HG03139 (cell line): ENCODE measurements around the gene TTC23L.

ENCODE experiments used
- ATAC-seq: cut with Tn5 transposase; IDR thresholded peaks from one replicate; pipeline ENCODE4 v1.9.1; 2021; ENCODE audit not compliant: unreplicated experiment

TTC23L gene

DNA sequence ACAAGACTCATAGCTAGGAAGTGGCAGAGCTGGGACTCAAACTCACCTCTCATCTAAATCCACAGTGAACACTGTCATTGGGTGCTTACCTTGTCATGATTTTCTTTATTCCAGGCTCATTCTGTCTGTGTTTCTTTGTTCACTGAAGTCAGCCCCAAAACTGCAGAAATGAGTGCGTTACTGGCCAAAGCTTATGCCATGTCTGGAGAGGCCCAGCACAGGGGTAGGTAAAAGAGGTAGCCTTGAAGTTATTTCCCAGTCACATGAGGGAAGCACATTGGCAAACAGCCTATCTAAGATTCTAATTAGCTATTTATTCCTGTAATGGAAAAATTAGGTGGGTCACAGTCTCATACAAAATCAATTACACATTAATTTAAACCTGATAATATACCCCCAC lies 29.8 kb downstream of the TTC23L start:
- ATAC-seq, result no peak

DNA sequence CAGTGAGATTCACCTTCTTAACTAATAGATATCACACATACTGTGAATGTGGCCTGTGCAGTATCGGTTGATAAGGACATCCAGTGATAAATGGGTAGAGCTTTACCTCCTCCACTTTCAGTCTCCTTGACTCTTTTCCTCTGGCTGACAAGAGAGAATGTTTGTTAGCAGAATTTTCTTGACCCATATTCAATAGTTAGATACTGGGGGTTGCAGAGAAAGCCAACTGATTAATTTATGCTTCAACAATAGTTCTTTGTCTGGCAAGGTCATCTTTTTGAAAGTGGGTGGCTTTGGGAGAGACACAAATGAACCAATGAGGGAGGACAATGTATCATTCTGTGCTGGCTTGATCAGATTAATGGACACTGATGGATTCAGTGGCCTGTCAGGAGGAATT lies 30.3 kb downstream of the TTC23L start:
- no peak for ATAC-seq

DNA sequence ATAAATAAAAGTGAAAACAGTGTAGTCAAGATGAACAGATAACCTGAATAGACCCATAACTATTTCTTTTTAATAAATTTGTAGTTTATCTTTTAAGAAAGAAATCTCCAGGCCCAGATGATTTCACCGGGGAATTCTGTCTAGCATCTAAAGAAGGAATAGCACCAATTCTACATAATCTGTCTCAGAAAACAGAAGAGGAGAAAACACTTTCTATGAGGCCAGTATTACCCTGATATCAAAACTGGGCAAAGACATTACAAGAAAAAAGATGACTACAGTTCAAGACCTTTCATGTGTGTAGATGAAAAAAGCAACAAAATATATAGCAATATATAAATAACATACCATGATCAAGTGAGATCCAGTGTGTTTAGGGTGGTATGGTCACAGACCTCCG lies 31.4 kb downstream of the TTC23L start:
- no peak for ATAC-seq

DNA sequence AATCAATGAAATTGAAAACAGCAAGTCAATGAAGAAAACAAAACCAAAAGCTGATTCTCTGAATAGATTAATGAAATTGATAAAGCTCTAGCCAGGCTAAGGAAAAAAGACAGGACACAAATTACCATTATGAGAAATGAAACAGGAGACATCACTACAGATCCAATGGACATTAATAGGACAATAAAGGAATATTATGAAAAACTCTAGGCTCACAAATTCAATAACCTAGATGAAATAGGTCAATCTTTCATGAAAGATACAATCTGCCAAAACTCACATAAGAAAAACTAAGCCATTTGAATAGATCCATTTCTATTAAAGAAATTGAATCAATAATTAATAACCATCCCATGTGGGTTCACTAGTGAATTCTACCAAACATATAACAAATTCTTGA lies 37.3 kb downstream of the TTC23L start:
- no peak for ATAC-seq

DNA sequence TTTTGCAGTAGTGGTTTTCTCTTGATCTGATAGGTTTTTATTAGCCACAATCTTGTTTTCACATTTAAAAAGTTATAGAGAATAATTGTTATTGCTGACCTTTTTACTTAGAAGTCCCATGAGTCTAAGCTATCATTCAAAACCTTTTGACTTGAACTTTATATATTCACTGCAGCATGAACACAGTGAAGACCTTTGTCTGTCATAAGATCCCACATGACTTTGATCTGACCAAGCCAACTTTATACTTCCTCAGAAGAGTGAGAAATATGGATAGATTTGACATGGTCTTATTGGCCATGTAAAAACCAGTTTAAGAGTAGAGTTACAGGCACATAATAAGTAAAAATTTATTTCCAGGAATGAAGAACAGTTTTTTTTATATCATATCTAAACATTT lies 42.3 kb downstream of the TTC23L start:
- ATAC-seq, result no peak

DNA sequence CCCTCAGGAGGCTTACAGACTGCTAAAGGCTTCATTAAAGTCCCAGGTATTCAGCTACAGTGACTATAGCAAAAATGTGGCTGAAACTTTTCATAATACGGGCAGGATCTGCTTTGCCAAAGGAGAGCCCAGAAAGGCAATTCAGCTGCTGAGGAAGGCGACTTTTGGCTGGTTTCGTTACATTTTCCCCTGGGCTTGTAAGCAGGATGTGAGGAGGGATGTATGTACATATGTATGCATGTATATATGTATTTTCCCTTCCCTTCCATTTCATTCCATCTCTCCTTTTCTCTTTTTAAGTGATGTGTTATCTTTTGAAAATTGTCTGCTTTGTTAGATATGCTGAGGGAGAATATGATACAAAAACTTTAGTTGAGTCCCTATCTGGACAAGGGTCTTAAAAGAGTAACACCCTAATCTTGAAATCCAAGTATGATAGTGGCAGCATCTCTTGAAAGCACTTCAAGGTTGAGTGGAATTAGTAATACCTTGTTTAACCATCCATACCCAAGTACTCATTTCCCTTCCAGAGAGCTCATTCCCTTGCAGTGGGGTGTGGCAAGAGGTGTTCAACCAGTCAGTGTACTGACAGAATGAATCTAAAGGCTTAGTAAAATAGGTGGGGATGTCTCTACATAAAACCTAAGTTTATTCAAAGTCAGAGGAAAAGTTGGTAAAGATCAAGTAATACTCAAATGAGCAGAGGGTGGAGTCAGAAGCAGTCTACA lies 47.6 kb downstream of the TTC23L start:
- ATAC-seq, result no peak

DNA sequence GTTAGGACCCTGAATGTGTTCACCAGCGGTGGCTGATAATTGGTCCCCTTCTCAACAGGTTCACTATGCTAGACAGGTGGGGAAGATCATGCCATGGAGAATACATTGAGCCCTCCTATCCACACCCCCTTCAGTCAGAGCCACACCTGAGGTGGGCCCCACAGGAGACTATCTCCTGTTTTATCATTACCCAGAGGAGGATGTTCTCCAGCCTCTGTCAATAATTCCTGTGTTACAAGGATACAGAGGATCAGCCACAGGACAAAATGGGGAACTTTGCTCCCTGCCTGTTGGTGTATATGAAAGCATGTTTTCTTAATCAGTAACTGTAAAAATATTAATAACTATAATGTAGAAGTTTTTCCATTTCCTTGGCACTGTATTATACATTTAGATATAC lies 50.4 kb downstream of the TTC23L start:
- no peak for ATAC-seq

DNA sequence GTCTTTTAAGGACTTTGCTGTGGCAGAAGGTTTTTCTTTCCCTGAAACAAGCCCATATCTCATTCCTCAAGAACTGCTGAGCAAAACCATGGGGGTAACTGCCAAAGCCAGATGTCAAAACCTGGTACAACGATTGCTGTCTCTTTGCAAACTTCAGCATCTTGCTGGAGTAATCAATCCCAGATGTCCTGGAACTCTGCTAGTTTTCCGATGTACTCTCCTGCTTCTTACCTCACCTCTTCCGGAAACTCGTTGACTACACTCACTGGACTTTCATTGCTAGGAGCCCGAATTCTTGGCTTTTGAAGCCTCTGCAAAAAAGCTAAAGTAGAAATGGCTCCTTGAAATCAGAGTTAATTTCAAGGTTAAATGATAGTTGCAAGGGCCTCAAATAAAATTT lies 53.0 kb downstream of the TTC23L start:
- no peak for ATAC-seq

DNA sequence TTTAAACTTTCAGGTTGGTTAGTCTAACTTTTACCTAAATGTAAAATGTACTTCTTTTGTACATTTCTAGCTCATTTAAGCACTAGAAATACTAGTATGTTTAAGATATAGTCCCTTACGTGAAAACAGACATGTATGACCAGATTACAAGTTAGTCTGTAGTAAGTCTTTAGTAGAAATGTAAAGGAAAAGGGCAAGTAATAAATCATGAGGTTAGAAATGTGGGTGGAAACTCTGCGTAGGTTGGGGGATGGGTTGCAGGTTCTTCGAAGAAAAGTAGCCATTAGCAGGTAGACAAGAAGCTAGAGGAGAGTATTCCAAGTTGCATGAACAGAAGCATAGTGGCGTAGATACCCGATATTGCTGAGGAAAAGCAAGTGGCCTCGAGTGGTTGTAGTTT lies 53.5 kb downstream of the TTC23L start:
- ATAC-seq, result no peak

DNA sequence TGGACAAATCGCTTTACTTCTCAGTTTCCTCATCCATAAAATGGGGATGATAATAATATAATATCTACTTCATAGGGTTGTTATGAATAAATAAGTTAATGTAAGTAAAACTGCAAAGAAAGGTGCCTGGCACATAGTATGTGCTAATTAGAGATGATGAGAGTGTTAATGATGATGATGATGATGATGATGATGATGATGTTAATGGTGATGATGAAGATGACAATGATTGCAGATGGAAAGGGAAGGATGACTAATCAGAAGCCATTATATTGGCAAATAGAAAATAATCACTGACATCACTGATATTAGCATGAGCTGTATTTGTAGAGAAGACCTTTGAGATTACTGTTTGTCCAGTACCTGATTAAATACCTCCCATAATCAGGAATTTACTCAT lies 55.8 kb downstream of the TTC23L start:
- no peak for ATAC-seq

DNA sequence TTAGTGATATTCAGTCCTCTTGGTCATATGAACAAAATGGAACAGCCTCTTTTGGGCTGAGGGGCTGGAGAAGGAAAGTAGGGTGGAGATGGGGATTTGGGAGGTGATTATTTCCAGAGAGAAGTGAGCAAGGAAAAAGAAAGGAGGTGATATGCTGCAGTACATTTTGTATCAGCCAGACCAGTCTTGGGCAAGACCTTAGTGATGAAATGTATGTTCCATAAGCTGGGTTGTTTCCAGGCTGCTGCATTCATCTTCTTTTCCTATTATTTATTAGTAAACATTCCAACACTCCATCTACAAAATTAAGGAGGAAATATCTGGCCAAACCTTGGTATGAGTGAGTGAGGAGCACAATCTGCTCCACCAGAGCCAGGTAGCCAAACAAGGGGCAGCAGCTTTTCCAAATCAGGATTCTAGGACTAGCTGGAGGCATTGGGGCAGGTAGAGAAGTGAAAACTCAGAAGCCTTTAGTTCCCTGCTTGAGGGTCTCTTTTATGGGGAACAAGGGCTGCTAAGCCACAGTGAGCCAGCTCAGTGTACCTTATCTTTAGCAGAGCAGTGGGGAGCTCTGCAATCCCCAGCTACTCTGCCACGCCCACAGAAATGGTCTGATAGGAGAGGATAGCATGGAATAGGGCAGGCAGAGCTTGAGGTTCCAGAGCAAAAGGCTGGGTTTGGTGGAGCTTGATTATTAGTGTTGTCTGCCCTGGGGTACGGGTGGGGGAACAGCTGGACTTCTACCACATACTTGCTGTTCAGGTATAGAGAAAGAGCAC lies 56.9 kb downstream of the TTC23L start:
- ATAC-seq, result no peak

DNA sequence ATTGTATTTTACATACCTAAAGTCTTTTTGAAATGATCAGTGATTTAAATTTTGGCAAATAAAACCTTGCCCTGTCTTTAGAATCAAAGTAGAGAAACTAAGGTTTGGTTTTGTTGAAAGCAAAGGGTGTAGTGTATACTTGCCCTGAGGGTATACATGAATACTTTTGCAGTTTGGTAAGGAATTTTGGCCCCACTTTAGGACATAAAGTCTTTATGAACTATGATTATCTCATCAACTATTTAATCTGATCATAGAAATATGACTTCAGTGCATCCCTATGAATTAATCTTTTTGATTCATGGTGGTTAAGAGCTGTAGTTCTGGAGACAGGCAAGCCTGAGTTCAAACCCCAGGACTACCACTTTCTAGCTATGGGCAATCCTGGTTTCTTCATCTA lies 58.7 kb downstream of the TTC23L start:
- ATAC-seq, result no peak

DNA sequence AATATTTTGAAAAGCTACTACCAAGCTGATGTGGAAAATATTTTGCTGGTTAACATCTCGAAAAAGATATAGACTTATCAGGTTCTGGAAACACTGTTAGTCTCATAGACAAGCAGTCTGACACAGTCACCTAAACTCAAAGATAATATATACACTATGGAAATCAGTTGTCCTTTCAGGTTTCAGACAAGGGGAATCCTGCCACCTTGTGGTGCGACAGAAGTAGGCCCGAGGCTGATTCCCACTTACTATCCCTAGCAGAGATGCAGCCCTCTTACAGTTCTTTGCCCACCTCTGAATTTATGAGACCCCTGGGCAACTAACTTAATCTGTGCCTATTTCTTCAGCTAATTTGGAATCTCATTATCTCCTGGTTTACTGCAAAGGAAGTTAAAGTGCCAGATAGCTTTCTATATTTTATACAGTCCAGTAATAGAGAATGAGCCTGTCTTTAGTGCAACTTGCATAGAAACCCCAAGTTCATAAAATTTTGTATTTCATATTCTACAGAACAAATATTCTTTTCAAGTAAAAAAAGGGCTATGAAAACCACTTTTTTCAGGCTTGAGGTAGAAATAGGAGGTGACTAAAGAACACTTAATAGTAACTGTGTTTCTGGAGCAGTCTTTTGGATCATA lies 59.4 kb downstream of the TTC23L start:
- ATAC-seq, result peak; percentile 71

DNA sequence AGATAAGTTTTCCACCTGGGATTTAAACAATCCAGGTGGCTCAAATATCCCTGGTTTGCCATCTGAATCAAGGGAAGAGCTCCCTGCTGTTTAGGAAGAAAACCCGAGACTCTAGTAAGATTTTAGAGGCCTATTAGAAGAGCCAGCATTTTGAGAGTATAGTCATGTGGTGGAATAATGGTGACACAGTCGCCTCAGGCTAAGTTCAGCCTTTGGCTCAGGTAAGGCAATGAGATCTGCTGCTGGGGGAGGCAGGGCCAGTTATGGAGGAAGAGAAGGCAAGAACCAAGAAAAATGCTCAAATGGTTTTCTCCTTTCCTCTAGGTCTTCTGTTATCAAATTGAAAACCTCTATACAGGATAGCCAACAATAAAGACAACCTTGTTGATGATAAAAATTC lies 60.1 kb downstream of the TTC23L start:
- no peak for ATAC-seq

DNA sequence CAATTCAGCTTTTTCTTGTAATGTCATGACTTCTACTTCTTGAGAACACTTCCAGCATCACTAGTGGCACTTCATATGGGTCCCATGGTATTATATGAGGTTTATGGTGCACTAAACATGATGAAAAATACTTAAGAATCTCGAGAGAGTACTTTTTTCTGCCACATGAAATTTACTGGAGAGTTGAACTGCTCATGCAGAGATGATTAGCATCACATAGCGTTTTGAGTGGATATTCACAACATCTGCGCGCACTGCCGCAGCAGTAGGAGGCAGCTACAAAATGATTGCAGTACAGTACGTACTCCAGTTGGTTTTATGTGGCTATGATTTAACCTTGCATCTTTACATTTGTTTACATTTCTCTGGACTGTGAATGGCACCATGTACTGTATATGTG lies 61.7 kb downstream of the TTC23L start:
- no peak for ATAC-seq

DNA sequence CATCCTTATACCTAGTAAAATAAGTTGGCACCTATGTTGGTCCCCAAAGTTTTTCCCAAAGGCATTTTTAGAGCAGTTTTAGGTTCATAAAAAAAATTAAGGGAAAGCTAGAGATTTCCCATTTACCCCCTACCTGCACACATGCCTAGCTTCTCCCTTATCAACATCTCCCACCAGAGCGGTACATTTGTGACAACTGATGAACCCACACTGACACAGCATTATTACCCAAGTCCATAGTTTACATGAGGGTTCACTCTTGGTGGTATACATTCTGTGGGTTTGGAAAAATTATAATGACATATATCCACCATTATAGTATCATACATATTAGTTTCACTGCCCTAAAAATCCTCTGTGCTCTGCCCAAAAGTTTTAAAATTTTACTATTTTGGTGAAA lies 64.3 kb downstream of the TTC23L start:
- no peak for ATAC-seq

DNA sequence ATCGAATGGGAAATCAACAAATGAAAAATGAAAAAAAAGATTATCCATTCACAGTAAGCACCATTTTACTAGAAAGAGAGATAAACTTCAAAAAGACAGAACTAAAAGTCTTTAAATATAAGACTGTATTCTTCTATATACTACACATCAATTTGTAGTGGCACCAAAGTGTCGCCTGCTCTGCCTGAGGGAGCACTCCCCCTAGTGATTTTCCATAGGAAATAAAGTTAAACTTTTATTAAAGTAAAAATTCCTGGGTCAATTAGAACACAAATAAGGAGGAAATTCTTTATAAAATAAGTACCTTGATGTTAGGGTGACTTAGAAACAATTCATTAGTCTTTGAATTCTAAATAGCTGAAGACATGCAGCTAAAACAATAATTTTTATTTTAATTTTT lies 66.6 kb downstream of the TTC23L start:
- ATAC-seq, result no peak

DNA sequence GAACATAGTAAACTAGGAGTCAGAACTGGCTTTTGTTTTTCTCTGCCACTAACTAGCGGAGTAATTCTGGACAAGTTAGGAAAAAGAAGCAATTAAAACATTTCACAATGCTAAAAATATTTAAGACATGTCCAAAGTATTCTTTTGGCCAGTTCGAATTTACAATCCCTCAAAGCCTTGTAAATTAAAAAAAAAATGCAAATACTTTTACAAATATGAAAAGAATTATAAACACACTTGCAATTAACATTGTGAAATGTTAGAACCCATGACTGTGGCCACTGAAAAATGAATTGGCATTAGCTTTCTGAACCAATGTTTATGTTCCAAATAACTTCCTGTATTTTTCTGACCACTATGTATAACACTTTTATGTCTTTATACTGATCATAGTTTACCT lies 74.1 kb downstream of the TTC23L start:
- no peak for ATAC-seq

DNA sequence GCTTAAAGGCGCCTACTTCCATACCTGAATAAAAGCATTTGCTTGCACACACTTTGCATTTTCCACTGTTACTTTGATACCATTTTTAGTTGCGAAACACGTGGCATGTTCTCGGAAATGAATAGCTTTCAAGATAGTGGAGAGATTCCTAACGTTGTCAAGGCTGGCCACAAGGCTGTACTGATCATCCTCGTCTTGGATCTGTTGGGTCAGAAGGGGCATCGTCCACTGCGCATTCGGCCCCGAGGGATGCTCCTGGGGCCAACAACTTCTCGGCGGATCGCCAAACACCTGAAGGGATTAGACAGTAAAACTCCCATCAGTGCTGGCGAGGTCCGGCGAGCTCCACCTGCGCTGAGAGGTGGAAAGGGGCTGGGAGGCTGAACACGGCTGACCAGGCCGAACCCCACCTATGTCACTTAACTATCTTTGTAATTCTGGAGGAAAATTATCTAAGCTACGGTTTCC lies 75.7 kb downstream of the TTC23L start:
- peak; percentile 11 for ATAC-seq

DNA sequence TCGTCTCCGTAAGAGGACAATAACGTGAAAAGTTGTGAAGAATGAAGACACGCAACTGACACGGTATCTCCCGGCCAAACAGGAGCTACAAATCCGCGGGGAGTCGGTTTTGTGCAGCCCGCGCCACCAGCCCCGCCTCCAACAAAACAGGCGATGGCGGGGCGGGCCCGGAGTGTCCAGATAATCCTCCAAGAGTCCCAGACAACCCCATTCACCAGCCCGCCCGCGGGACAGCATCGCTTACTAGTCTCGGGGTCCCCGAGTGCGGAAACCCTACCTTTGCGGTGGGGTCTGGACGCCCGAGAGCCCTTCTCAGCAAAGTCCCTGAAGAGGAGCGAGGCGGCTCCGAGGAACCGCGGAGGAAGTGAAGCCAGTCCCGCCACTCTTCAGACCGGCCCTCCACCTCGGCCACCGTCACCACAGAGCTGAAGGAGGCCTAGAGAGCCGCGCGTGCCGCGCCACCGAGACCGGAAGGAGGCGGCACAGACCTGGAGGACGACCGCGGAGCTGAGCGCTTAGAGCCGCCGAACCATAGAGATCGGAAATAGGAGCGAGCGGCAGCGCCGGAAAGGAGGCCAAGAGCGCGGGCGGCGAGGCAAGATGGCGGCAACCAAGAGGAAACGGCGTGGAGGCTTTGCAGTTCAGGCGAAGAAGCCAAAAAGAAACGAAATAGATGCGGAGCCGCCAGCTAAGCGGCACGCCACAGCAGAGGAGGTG lies 76.3 kb downstream of the TTC23L start, which contains the start of the genes BRIX1 and RAD1:
BRIX1 (plus strand) TSS at position 573 of the 717 bp plus-strand sequence; CDS start at position 601, 28 bp downstream.
RAD1 (minus strand) TSS at position 366 of the 717 bp plus-strand sequence. CDS start 612 bp downstream, outside the sequence.
- peak; percentile 99 for ATAC-seq

DNA sequence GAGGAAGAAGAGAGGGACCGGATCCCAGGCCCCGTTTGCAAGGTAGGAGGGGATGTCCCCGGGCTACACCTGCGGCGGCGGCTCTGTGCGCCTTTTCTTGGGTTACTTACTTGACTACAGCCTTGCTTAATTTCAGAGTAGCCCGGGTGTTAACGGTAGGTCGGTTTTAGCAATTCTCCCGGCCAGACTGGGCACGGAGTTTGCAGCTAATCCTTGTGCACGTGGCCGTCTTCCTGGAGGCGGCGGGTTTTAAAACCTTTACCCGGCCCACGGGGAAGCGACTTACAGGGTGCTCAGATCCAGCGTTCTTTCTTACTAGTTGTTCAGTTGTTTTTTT lies 76.9 kb downstream of the TTC23L start:
- peak; percentile 7 for ATAC-seq
